IMR-90 (cell line): ENCODE measurements around the gene CNPPD1.

Experiments used
- CEBPB ChIP-seq: IDR thresholded peaks from 2 replicates; pipeline ENCODE4 v1.6.1; 2012; ENCODE audit warnings: low read depth, low read length, improper control_type of control experiment
- CHD1 ChIP-seq: IDR thresholded peaks from 2 replicates; pipeline ENCODE4 v1.6.1; 2012; ENCODE audit warnings: low read depth, low read length, improper control_type of control experiment
- MXI1 ChIP-seq: IDR thresholded peaks from 2 replicates; pipeline ENCODE4 v1.6.1; 2012; ENCODE audit warnings: low read depth, mild to moderate bottlenecking, low read length, moderate library complexity, borderline replicate concordance
- NFE2L2 ChIP-seq: fragments of 150-350 bp; IDR thresholded peaks from 2 replicates; pipeline ENCODE4 v1.6.1; 2016; ENCODE audit warnings: low read depth, mild to moderate bottlenecking, low read length
- POLR2A ChIP-seq: IDR thresholded peaks from 2 replicates; pipeline ENCODE4 v1.6.1; 2012; ENCODE audit warnings: mild to moderate bottlenecking, low read depth, low read length
- RCOR1 ChIP-seq: IDR thresholded peaks from 2 replicates; pipeline ENCODE4 v1.6.1; 2012; ENCODE audit warnings: mild to moderate bottlenecking, low read length, improper control_type of control experiment; ENCODE audit not compliant: insufficient replicate concordance
- RFX5 ChIP-seq: IDR thresholded peaks from 2 replicates; pipeline ENCODE4 v1.8.0; 2012; ENCODE audit warnings: low read depth, mild to moderate bottlenecking, low read length, moderate library complexity
- SMC3 ChIP-seq: fragments of 150-350 bp; IDR thresholded peaks from 2 replicates; pipeline ENCODE4 v1.6.1; 2016; ENCODE audit warnings: low read depth, mild to moderate bottlenecking, antibody characterized with exemption, low read length, moderate library complexity
- TF ChIP-seq, protein P1 (sequence below): conservative IDR thresholded peaks from 2 replicates; pipeline ENCODE4 v1.5.1; 2012; ENCODE audit warnings: mild to moderate bottlenecking, low read depth, low read length, improper control_type of control experiment
- TF ChIP-seq, protein P2 (sequence below): fragments of 150-350 bp; IDR thresholded peaks from 2 replicates; pipeline ENCODE4 v1.6.1; 2017; ENCODE audit warnings: mild to moderate bottlenecking, antibody characterized with exemption, low read length, low read depth

DNA sequence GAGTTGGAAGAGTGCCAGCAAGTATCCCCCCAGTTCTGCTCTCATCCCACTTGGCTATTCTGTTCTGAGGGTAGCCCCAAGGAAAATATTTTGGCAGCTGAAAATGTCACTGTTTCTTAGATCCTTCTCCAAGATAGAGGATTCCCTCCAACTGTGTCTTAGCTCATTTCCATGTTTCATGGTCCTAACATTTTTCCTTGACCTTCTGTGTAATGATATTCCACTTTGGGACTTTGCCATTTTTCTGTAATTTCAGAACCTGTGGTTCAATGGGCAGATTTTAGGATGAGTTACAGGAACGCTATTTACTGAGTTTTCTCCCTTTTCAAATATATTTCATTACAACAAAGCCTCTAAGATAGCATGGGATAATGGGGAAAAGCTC lies 50.8 kb downstream of the CNPPD1 start:
- TF ChIP-seq NFE2L2 (no peak), POLR2A (no peak), MXI1 (no peak), SMC3 (no peak), CHD1 (no peak), CEBPB (no peak), RFX5 (no peak), RCOR1 (no peak)
- TF ChIP-seq, protein P1, sequence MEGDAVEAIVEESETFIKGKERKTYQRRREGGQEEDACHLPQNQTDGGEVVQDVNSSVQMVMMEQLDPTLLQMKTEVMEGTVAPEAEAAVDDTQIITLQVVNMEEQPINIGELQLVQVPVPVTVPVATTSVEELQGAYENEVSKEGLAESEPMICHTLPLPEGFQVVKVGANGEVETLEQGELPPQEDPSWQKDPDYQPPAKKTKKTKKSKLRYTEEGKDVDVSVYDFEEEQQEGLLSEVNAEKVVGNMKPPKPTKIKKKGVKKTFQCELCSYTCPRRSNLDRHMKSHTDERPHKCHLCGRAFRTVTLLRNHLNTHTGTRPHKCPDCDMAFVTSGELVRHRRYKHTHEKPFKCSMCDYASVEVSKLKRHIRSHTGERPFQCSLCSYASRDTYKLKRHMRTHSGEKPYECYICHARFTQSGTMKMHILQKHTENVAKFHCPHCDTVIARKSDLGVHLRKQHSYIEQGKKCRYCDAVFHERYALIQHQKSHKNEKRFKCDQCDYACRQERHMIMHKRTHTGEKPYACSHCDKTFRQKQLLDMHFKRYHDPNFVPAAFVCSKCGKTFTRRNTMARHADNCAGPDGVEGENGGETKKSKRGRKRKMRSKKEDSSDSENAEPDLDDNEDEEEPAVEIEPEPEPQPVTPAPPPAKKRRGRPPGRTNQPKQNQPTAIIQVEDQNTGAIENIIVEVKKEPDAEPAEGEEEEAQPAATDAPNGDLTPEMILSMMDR, result no peak
- TF ChIP-seq, protein P2, sequence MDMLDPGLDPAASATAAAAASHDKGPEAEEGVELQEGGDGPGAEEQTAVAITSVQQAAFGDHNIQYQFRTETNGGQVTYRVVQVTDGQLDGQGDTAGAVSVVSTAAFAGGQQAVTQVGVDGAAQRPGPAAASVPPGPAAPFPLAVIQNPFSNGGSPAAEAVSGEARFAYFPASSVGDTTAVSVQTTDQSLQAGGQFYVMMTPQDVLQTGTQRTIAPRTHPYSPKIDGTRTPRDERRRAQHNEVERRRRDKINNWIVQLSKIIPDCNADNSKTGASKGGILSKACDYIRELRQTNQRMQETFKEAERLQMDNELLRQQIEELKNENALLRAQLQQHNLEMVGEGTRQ, result no peak
